OCI-LY7 (cell line): ENCODE data around the gene ATP8B2. TPM values are rescaled to one million over a fixed set of nuclear protein-coding genes. Genes with fewer than 3 reads are reported as not detected.
"Not testable (repeated sequence)": the region's sequence is repeated elsewhere in the genome, so short reads cannot be mapped to it uniquely, and the experiment has no call there.

Source experiments
- BruUV-seq: library from RNA; stranded (reverse); fragments of 400-500 nt; replicated peaks from 2 replicates; lab custom pipeline; 2021; lab: Mats Ljungman, UMichigan
- CTCF ChIA-PET: fragments of 300-600 bp; sonication (Branson Sonifier 250); formaldehyde crosslinking; loops from one replicate; lab custom pipeline; 2022; ENCODE audit warnings: antibody characterized with exemption; ENCODE audit not compliant: unreplicated experiment; lab: Charles Lee
- POLR2A ChIA-PET: fragments of 300-600 bp; sonication (Branson Sonifier 250); formaldehyde crosslinking; loops from one replicate; lab custom pipeline; 2022; ENCODE audit warnings: antibody characterized with exemption; lab: Charles Lee
- DNase-seq: peaks from one replicate; pipeline ENCODE4 v3.0.0-alpha.2; 2015; ENCODE audit warnings: low spot score
- H2AFZ ChIP-seq: fragments of 200-600 bp; sonication (generic), shearing (Covaris generic); 2 replicates; pipeline ENCODE4 v1.6.1; 2014; ENCODE audit warnings: mild to moderate bottlenecking, antibody characterized with exemption, low read length, moderate library complexity
- H3K27ac ChIP-seq: fragments of 200-600 bp; sonication (generic); 2 replicates; pipeline ENCODE4 v1.5.1; 2014; ENCODE audit warnings: mixed run types, low read depth, mild to moderate bottlenecking, moderate library complexity, low read length, inconsistent platforms; ENCODE audit not compliant: poor library complexity, severe bottlenecking
- H3K36me3 ChIP-seq: fragments of 200-600 bp; sonication (generic); 2 replicates; pipeline ENCODE4 v1.6.1; 2014; ENCODE audit warnings: mild to moderate bottlenecking, antibody characterized with exemption, low read length, moderate library complexity, mixed read lengths; ENCODE audit not compliant: insufficient read depth
- H3K4me1 ChIP-seq: fragments of 200-600 bp; sonication (generic); 2 replicates; pipeline ENCODE4 v1.5.1; 2014; ENCODE audit warnings: mild to moderate bottlenecking, low read length; ENCODE audit not compliant: insufficient read depth, poor library complexity, severe bottlenecking
- H3K4me2 ChIP-seq: fragments of 200-600 bp; sonication (generic); 2 replicates; pipeline ENCODE4 v1.6.1; 2014; ENCODE audit warnings: mild to moderate bottlenecking, low read length
- H3K4me3 ChIP-seq: fragments of 200-600 bp; sonication (generic); 2 replicates; pipeline ENCODE4 v1.5.1; 2014; ENCODE audit warnings: mild to moderate bottlenecking, low read depth, low read length; ENCODE audit not compliant: poor library complexity, severe bottlenecking
- H3K79me2 ChIP-seq: fragments of 200-600 bp; sonication (generic); 2 replicates; pipeline ENCODE4 v1.6.1; 2016; ENCODE audit warnings: low read depth, mild to moderate bottlenecking, low read length, moderate library complexity, mixed read lengths; ENCODE audit not compliant: insufficient read depth
- H3K9me2 ChIP-seq: fragments of 200-600 bp; sonication (generic); 2 replicates; pipeline ENCODE4 v1.6.1; 2016; ENCODE audit warnings: mild to moderate bottlenecking, low read length, mixed read lengths; ENCODE audit not compliant: insufficient read depth
- H3K9me3 ChIP-seq: fragments of 200-600 bp; sonication (generic); 2 replicates; pipeline ENCODE4 v1.6.1; 2014; ENCODE audit warnings: mild to moderate bottlenecking, mixed run types, low read length, mixed read lengths
- H4K20me1 ChIP-seq: fragments of 200-600 bp; sonication (generic); 2 replicates; pipeline ENCODE4 v1.6.1; 2014; ENCODE audit warnings: mild to moderate bottlenecking, antibody characterized with exemption, low read length, moderate library complexity, mixed read lengths; ENCODE audit not compliant: insufficient read depth
- EZH2phosphoT487 ChIP-seq: fragments of 200-600 bp; sonication (generic); IDR thresholded peaks from 2 replicates; pipeline ENCODE4 v1.6.1; 2018; ENCODE audit warnings: low read depth, borderline replicate concordance, mild to moderate bottlenecking, mixed run types, antibody characterized with exemption, low read length, moderate library complexity, mixed read lengths
- intact Hi-C: fragments of 100-400 bp; cut with micrococcal nuclease; formaldehyde crosslinking; loops from one replicate; pipeline ENCODE4 v1.10.0; 2022; ENCODE audit not compliant: unreplicated experiment
- total RNA-seq, 2 experiments: library from RNA; depleted of rRNA in 1 of 2; stranded (reverse); fragments of >200 nt in 1 of 2; shearing (Covaris generic) in 1 of 2; gene quantifications; 2 replicates each; pipeline ENCODE4 v1.2.3, GENCODE V29; 2014 to 2022
- TF ChIP-seq, protein P1 (sequence below): fragments of 200-600 bp; sonication (generic); conservative IDR thresholded peaks from 2 replicates; pipeline ENCODE4 v1.5.1; 2014; ENCODE audit warnings: mild to moderate bottlenecking, antibody characterized with exemption, low read length, moderate library complexity, mixed read lengths

Gene ATP8B2
- total RNA-seq, 2 experiments from 2014 or later = 11.5 to 28.8 TPM

DNA sequence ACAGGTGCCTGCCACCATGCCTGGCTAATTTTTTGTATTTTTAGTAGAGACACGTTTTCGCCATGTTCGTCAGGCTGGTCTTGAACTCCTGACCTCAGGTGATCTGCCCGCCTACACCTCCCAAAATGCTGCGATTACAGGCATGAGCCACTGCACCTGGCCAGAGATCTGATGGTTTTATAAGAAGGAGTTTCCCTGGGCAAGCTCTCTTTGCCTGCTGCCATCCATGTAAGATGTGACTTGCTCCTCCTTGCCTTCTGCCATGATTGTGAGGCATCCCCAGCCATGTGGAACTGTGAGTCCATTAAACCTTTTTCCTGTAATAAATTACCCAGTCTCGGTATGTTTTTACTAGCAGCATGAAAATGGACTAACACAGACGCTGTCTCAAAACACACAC is 16.2 kb upstream of the ATP8B2 start:
- H3K36me3 ChIP-seq, BruUV-seq, H2AFZ ChIP-seq, H3K4me2 ChIP-seq, H3K4me1 ChIP-seq, H3K4me3 ChIP-seq, H3K27ac ChIP-seq, H3K9me3 ChIP-seq, DNase-seq, H3K79me2 ChIP-seq, CTCF ChIA-PET, intact Hi-C loops, H3K9me2 ChIP-seq, H4K20me1 ChIP-seq: not testable (repeated sequence)
- POLR2A ChIA-PET = interaction anchor here (0.7 kb wide), 2 partner anchors 1005 to 1537 kb away, joined by 4 to 5 read pairs; no protein-coding TSS in a partner anchor

DNA sequence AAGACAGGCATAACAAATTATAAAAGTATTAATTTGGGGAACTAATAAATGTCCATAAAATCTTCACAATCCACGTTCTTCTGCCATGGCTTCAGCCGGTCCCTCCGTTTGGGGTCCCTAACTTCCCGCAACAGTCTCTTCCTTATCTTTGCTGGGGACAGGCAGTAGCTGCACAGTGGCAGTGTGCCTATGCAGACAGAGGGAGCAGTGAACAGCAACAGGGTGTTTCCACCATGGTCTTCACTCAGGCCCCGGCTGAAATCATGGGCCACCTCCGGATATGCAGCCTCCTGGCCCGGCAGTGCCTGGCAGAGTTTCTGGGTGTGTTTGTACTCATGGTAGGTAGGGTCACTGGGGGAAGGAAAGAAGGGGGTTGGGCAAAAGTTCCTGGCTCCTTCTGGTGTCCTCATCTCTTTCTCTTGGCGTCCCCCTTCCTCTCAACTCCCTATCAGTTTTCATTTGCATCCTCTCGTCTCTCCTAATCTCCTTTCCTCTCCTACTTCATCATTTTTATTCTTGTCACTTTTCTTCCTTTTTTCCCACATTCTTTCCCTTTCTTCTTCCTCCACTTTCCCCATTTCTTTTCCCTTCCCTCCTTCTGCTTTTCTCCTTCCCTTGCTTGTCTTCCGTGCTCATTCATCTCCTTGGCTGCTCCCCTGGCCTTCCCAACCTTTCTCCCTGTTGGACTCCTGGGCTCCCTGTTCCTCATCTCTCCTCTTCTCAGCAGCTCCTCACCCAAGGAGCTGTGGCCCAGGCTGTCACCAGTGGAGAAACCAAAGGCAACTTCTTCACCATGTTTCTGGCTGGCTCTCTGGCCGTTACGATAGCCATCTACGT is 12.9 kb upstream of the ATP8B2 start:
- H2AFZ ChIP-seq, H3K4me1 ChIP-seq, BruUV-seq, H4K20me1 ChIP-seq, H3K4me2 ChIP-seq, DNase-seq, CTCF ChIA-PET, H3K79me2 ChIP-seq, H3K27ac ChIP-seq, H3K9me2 ChIP-seq, H3K4me3 ChIP-seq, intact Hi-C loops, H3K36me3 ChIP-seq: not testable (repeated sequence)
- peaks cover 11% of the 10 kb centered on the region; the same call in 1 of the 2 replicates for H3K9me3 ChIP-seq
- POLR2A ChIA-PET = interaction anchor here (0.7 kb wide), 1 partner anchor 172 kb away, joined by 3 read pairs; no protein-coding TSS in a partner anchor

DNA sequence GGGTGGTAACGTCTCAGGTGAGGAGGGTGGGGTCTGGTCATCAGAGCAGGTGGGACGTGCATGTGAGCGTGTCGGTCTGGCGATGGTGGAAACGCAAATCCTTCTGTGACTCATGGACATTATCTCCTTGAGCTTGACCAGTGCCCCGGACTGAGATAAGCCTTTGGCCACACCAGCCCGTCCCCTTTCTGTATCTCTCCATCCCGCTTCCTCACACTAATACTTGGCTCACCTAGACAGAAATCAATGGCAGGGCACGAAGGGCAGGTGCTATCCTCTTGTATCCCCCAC is 12.3 kb upstream of the ATP8B2 start:
- Histone ChIP-seq H4K20me1 (no peaks in the 10 kb centered on the region), H3K27ac (no peak overlapping the region), H3K4me2 (no peak overlapping the region), H3K4me3 (no peak overlapping the region), H3K4me1 (no peaks in the 10 kb centered on the region), H3K9me2 (no peaks in the 10 kb centered on the region), H3K9me3 (peaks cover 13% of the 10 kb centered on the region; the same call in 1 of the 2 replicates), H3K79me2 (no peaks in the 10 kb centered on the region), H2AFZ (no peak overlapping the region), H3K36me3 (no peaks in the 10 kb centered on the region)
- TF ChIP-seq, protein P1, sequence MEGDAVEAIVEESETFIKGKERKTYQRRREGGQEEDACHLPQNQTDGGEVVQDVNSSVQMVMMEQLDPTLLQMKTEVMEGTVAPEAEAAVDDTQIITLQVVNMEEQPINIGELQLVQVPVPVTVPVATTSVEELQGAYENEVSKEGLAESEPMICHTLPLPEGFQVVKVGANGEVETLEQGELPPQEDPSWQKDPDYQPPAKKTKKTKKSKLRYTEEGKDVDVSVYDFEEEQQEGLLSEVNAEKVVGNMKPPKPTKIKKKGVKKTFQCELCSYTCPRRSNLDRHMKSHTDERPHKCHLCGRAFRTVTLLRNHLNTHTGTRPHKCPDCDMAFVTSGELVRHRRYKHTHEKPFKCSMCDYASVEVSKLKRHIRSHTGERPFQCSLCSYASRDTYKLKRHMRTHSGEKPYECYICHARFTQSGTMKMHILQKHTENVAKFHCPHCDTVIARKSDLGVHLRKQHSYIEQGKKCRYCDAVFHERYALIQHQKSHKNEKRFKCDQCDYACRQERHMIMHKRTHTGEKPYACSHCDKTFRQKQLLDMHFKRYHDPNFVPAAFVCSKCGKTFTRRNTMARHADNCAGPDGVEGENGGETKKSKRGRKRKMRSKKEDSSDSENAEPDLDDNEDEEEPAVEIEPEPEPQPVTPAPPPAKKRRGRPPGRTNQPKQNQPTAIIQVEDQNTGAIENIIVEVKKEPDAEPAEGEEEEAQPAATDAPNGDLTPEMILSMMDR = no peak
- no peak for TF ChIP-seq EZH2phosphoT487
- no peak for DNase-seq
- POLR2A ChIA-PET = interaction anchor here (0.7 kb wide), 1 partner anchor 172 kb away, joined by 3 read pairs; no protein-coding TSS in a partner anchor
- CTCF ChIA-PET = no interaction called here
- no TSS peak for BruUV-seq
- intact Hi-C loops = no loop called here

DNA sequence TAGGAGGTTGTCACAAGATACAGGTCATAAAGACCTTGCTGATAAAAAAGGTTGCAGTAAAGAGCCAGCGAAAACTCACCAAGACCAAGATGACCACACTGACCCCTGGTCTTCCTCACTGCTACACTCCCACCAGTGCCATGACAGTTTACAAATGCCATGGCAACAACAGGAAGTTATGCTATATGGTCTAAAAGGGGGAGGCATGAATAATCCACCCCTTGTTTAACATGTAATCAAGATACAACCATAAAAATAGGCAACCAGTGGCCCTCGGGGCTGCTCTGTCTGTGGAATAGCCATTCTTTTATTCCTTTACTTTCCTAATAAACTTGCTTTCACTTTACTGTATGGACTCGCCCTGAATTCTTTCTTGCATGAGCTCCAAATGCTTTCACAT is 11.1 kb upstream of the ATP8B2 start:
- H3K4me3 ChIP-seq, H3K9me2 ChIP-seq, H3K36me3 ChIP-seq, BruUV-seq, H2AFZ ChIP-seq, H3K4me2 ChIP-seq, H4K20me1 ChIP-seq, H3K4me1 ChIP-seq, POLR2A ChIA-PET, H3K27ac ChIP-seq, DNase-seq, H3K79me2 ChIP-seq, intact Hi-C loops, CTCF ChIA-PET: not testable (repeated sequence)
- peaks cover 13% of the 10 kb centered on the region; the same call in 1 of the 2 replicates for H3K9me3 ChIP-seq
